Coronary artery (tissue), 2 donors: ENCODE data around the gene ABTB2.

Experiments
- DNase-seq: peaks from one replicate; pipeline ENCODE4 v3.0.0-alpha.2; 2017; ENCODE audit warnings: low spot score
- H3K27ac ChIP-seq, 2 donors: fragments of 200-600 bp; sonication (generic); one replicate each; pipeline ENCODE4 v1.5.1; 2016 to 2019
- H3K4me3 ChIP-seq: fragments of 200-600 bp; sonication (generic); 2 replicates; pipeline ENCODE4 v1.5.1; 2016; ENCODE audit warnings: mild to moderate bottlenecking, moderate library complexity
- TF ChIP-seq, protein P1 (sequence below): fragments of 200-600 bp; sonication (generic); IDR thresholded peaks from one replicate; pipeline ENCODE4 v1.5.1; 2019; ENCODE audit warnings: antibody characterized with exemption

ABTB2 gene

DNA sequence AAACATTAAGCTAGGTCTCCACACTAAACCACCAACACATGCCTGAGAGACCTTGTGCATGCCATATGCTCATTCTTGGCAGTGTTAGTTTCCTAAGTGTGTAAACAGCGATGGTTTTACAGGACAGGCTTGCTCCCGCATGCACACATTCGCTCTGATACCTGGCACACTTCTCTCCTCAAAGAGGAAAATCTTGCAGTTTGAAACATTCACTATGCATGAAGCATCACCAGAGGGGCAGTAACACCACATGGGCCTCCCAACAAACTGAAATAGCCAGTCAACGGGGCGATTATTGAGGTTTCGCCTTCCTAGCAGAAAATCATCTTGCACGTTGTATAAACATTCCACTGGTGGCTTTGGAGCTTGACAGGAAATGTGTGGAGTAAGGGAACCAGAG lies 52.6 kb downstream of the ABTB2 start:
- Histone ChIP-seq H3K27ac (no peak overlapping the region), H3K4me3 (no peak overlapping the region)
- no peak for DNase-seq
- TF ChIP-seq, protein P1, sequence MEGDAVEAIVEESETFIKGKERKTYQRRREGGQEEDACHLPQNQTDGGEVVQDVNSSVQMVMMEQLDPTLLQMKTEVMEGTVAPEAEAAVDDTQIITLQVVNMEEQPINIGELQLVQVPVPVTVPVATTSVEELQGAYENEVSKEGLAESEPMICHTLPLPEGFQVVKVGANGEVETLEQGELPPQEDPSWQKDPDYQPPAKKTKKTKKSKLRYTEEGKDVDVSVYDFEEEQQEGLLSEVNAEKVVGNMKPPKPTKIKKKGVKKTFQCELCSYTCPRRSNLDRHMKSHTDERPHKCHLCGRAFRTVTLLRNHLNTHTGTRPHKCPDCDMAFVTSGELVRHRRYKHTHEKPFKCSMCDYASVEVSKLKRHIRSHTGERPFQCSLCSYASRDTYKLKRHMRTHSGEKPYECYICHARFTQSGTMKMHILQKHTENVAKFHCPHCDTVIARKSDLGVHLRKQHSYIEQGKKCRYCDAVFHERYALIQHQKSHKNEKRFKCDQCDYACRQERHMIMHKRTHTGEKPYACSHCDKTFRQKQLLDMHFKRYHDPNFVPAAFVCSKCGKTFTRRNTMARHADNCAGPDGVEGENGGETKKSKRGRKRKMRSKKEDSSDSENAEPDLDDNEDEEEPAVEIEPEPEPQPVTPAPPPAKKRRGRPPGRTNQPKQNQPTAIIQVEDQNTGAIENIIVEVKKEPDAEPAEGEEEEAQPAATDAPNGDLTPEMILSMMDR, result no peak

DNA sequence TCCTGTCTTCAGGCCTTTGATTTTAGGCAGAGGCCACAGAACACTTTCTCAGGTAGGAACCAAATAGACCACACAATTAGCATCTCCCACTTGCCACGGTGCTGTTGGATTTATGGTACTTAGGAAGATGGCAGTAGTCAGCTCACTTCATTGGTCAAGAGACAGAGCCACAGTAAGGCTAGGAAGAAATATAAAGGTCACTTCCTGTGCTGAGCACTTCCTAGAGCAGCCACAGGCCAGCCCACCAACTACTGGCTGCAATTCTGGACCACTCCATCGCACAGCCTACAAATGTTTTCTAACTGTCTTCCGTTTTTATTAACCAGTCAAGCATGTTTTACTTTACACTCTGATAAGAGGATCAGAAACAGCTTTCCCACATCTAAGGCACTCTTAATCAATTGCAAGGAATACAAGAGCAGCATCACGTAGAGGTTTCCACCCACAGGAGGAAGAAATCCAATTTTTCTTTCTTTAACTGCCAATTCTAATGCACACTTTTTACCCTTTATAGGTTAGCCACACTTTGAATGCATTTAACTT lies 54.7 kb downstream of the ABTB2 start:
- no peak overlapping the region for H3K27ac ChIP-seq

DNA sequence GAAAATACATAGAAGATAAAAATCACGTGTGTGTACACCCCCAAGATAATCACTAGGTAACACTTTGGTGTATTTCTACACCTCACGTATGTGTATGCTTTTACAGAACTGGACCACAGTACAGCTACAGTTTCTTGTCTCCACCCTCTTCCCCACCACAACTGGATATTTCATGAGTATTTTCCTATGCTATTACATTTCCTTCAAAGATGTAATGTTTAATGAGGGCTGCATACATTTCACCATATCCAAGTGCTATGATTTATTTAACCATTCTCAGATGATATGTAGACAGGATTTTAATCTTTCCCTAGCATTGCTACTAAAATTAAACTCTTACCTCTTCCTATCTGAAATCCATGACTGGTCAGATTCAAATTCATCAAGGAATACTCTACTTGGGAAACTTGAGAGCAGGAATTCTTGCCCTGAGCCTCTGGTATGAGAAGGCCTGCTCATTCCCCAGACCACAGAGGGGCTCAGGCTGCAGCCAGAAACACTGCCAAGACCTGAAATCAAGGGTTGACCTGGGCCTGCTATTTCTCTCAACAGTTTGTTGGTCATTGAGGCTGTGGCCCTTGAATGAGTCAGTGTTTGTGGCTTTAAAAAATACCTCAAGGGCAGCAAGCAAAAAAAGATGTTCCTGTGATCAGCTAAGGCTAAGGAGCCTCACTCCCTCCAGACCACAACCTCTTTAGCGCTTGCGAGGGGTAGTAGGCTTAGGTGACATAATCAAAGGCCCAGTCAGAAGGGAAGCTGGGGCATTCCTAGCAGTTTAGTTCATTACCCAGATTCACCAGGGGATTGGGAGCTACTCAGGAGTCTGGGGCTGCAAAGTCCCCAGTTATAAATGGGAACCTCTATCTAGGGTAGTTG lies 55.5 kb downstream of the ABTB2 start:
- H3K27ac ChIP-seq, result no peak overlapping the region
- no peak for DNase-seq
- no peak overlapping the region for H3K4me3 ChIP-seq
- TF ChIP-seq, protein P1, result no peak

More for the DNA sequence above, 54.7 kb downstream of the ABTB2 start:
- no peak overlapping the region for H3K4me3 ChIP-seq
- TF ChIP-seq, protein P1, result no peak
- no peak for DNase-seq

DNA sequence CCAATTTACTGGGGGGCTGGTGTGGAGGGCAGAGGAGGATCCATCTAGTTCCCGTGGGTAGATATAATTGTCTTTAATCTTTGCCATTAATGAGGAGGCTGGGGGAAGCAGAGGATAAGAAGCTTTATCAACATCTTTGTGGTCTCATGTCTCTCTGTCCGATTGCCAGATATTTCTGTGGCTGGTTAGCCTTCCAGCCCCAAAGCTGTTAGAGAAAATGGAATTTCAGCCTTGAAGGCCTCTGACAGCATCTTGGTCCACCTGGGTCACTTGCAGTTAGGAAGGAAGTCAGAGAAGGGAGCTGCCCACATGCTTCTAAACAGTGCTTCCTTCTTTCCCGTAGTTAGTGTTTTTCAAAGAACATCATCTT lies 56.9 kb downstream of the ABTB2 start:
- TF ChIP-seq, protein P1, result no peak
- H3K4me3 ChIP-seq, result no peak overlapping the region
- no peak overlapping the region for H3K27ac ChIP-seq
- DNase-seq, result no peak

DNA sequence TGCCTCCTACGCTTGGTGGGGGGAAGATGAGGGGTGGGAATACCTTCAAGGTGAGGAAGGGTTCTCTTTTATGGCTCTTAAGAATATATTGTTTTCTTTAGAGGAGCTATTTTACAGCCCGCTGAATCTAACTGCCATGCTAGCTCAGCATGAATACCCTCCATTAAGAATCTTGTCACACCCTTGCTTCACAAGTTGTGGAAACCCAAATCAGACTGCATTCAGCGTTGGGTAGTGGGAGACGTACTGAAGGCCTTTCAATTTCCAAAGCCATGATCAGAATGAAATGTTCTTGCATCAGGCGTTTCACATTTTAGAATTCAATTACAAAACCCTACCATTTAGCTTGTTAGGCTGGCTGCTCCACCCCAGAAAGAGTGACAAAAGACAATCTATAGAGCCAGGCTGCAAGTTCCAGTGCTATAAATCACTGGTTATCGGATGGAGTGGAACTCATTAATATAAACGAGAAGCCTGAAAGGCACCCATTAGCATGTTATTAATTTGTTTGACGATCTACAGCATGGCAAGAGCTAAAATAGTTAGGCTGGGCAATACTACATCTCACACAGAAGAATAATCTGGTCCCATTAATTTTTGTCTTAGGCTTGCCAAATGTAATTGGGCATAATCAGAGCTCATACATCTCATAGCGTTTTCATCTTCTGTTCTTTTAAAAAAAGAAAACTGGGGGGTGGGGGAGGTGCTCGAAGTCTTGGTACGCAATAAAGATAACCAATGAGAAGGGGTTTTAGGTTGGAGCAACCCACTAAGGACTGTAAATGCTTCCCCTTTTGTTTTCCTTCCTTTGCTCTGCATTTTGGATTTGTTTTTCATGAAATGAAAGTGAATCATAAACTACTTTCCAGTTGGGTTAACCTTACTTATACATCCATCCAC lies 57.5 kb downstream of the ABTB2 start:
- TF ChIP-seq, protein P1, result no peak
- no peak overlapping the region for H3K4me3 ChIP-seq
- no peak for DNase-seq
- no peak overlapping the region for H3K27ac ChIP-seq

DNA sequence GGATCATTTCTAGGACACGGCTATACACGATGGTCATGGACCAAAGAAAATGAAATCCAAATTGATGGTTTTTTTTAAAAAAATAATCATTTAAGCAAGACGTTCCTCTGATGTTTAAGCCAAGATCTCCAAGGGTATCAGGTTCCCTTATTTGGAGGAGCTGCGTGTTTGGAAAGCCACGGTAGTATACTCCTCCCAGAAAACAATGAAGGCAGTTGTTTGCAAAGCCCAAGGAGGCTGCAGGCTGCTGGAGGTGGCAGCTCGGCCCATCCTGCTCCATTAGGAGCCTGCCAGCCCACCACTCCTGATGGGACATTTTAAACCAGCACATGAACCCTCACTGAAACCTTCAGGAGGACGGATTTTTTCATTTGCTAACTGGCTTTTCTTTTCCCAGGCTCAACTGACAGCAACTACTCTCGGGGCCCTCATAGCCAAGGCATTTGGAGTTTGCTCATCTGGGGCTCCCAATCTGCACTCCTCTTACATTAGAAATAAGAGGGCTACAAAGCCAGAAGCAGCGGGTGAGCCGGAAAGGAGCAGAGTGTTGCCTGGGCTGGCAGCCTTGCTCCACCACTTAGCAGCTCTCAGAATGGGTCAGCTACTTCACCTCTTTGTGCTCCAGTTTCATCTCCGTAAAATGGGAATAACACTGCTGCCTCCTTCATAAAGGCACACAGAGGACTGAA lies 58.4 kb downstream of the ABTB2 start:
- H3K27ac ChIP-seq, result no peak overlapping the region
- no peak overlapping the region for H3K4me3 ChIP-seq
- DNase-seq, result no peak
- TF ChIP-seq, protein P1, result no peak
